ENCODE results near the gene TAS1R3. TPM values are rescaled to one million over a fixed set of nuclear protein-coding genes. Genes with fewer than 3 reads are reported as not detected.

Gene TAS1R3
- total RNA-seq (under 1 TPM; 0.19 to 0.33 TPM), polyA plus RNA-seq (under 1 TPM in 1 of 2 donors, not detected in 1; 0.36 TPM)

GRCh38 chr1:1331068-1331965, at the start of gene TAS1R3:
TSS of gene TAS1R3 (plus strand) at chr1:1331280. CDS start at chr1:1331346, 66 bp downstream.
- no peak within 1 kb of the TSS for H3K9ac ChIP-seq (ENCODE audit: low read depth in 1 of 2, low read length in 2 of 2)
- no peak within 1 kb of the TSS for H3K27ac ChIP-seq (ENCODE audit: low read depth in 1 of 2, low read length in 2 of 2)
- TF ChIP-seq RAD21 (IDR thresholded peaks at IDR 0.05) = no peak
- no peak for TF ChIP-seq JUND (IDR thresholded peaks at IDR 0.05)
- TF ChIP-seq HNF4A (conservative IDR thresholded peaks at IDR 0.05) = no peak
- no peak for TF ChIP-seq EGR1 (IDR thresholded peaks at IDR 0.05; ENCODE audit: low read depth in 2 of 2)
- no peak for TF ChIP-seq ATF3 (IDR thresholded peaks at IDR 0.05)
- no peak for TF ChIP-seq SP1 (IDR thresholded peaks at IDR 0.05)
- TF ChIP-seq, protein P1, sequence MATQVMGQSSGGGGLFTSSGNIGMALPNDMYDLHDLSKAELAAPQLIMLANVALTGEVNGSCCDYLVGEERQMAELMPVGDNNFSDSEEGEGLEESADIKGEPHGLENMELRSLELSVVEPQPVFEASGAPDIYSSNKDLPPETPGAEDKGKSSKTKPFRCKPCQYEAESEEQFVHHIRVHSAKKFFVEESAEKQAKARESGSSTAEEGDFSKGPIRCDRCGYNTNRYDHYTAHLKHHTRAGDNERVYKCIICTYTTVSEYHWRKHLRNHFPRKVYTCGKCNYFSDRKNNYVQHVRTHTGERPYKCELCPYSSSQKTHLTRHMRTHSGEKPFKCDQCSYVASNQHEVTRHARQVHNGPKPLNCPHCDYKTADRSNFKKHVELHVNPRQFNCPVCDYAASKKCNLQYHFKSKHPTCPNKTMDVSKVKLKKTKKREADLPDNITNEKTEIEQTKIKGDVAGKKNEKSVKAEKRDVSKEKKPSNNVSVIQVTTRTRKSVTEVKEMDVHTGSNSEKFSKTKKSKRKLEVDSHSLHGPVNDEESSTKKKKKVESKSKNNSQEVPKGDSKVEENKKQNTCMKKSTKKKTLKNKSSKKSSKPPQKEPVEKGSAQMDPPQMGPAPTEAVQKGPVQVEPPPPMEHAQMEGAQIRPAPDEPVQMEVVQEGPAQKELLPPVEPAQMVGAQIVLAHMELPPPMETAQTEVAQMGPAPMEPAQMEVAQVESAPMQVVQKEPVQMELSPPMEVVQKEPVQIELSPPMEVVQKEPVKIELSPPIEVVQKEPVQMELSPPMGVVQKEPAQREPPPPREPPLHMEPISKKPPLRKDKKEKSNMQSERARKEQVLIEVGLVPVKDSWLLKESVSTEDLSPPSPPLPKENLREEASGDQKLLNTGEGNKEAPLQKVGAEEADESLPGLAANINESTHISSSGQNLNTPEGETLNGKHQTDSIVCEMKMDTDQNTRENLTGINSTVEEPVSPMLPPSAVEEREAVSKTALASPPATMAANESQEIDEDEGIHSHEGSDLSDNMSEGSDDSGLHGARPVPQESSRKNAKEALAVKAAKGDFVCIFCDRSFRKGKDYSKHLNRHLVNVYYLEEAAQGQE (IDR thresholded peaks at IDR 0.05) = no peak
- TF ChIP-seq, protein P2, sequence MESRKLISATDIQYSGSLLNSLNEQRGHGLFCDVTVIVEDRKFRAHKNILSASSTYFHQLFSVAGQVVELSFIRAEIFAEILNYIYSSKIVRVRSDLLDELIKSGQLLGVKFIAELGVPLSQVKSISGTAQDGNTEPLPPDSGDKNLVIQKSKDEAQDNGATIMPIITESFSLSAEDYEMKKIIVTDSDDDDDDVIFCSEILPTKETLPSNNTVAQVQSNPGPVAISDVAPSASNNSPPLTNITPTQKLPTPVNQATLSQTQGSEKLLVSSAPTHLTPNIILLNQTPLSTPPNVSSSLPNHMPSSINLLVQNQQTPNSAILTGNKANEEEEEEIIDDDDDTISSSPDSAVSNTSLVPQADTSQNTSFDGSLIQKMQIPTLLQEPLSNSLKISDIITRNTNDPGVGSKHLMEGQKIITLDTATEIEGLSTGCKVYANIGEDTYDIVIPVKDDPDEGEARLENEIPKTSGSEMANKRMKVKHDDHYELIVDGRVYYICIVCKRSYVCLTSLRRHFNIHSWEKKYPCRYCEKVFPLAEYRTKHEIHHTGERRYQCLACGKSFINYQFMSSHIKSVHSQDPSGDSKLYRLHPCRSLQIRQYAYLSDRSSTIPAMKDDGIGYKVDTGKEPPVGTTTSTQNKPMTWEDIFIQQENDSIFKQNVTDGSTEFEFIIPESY (IDR thresholded peaks at IDR 0.05) = no peak
- no peak for TF ChIP-seq FOXA1 (IDR thresholded peaks at IDR 0.05)
- no peak for TF ChIP-seq CTCF (IDR thresholded peaks at IDR 0.05; ENCODE audit: low read depth, low read length, missing input control)
- no peak for TF ChIP-seq HNF4G (IDR thresholded peaks at IDR 0.05)
- TF ChIP-seq, protein P3, sequence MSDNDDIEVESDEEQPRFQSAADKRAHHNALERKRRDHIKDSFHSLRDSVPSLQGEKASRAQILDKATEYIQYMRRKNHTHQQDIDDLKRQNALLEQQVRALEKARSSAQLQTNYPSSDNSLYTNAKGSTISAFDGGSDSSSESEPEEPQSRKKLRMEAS (IDR thresholded peaks at IDR 0.05) = no peak
- TF ChIP-seq TAF1 (conservative IDR thresholded peaks at IDR 0.05) = no peak
- no peak for TF ChIP-seq RXRA (IDR thresholded peaks at IDR 0.05)
- peaks cover 0 to 12% (median 8%) of the 10 kb centered on the region in 4 donors for H3K36me3 ChIP-seq (ENCODE audit: control insufficient read depth in 4 of 4, insufficient read depth in 3 of 4, low read depth in 1 of 4, low read length in 3 of 4)
- peaks cover 9 to 29% (median 18%) of the 10 kb centered on the region in 4 donors for H3K4me1 ChIP-seq (ENCODE audit: control insufficient read depth in 4 of 4, insufficient read depth in 4 of 4, low read length in 3 of 4)
- no peak within 1 kb of the TSS for H3K4me3 ChIP-seq (ENCODE audit: low read depth in 1 of 3, low read length in 3 of 3)
- H3K9me3 ChIP-seq (ENCODE audit: control insufficient read depth in 4 of 4, low read length in 3 of 4) = no peaks in the 10 kb centered on the region
- no peaks in the 10 kb centered on the region for H3K27me3 ChIP-seq (ENCODE audit: control insufficient read depth in 4 of 4, insufficient read depth in 4 of 4, low read length in 3 of 4)
- WGBS = 79% methylated on average over 41 of the region's 41 CpGs
- no peak for DNase-seq (ENCODE audit: low spot score)

Measured in liver (tissue), 9 donors.